Activated CD4-positive, alpha-beta T cell treated with anti-CD3 and anti-CD28 coated beads for 36 hours (primary cell): ENCODE results near the gene SIX5. TPM values are rescaled to one million over a fixed set of nuclear protein-coding genes. Genes with fewer than 3 reads are reported as not detected.
"Not testable (repeated sequence)": the region's sequence is repeated elsewhere in the genome, so short reads cannot be mapped to it uniquely, and the experiment has no call there.

Source experiments
- ATAC-seq: fragments of 200-7000 bp; cut with Tn5 transposase; one replicate; pipeline ENCODE4 v1.10.0; 2021; ENCODE audit warnings: mild to moderate bottlenecking, moderate library complexity
- CTCF ChIA-PET: fragments of 350-600 bp; sonication (Branson Sonifier 250); formaldehyde crosslinking; loops from one replicate; lab custom pipeline; 2021; ENCODE audit warnings: antibody characterized with exemption; lab: Charles Lee
- POLR2A ChIA-PET: fragments of 350-600 bp; sonication (Branson Sonifier 250); formaldehyde crosslinking; loops from one replicate; lab custom pipeline; 2021; ENCODE audit warnings: antibody characterized with exemption, inconsistent platforms; lab: Charles Lee
- DNase-seq: peaks from one replicate; pipeline ENCODE4 v3.0.0-alpha.2; 2020
- H3K27ac Mint-ChIP-seq: one replicate; pipeline ENCODE4 v1.8.0; 2021; ENCODE audit warnings: mixed read lengths
- H3K27me3 Mint-ChIP-seq: one replicate; pipeline ENCODE4 v1.8.0; 2021; ENCODE audit warnings: mixed read lengths
- H3K36me3 Mint-ChIP-seq: one replicate; pipeline ENCODE4 v1.8.0; 2021; ENCODE audit warnings: low read depth, mixed read lengths
- H3K4me1 Mint-ChIP-seq: one replicate; pipeline ENCODE4 v1.8.0; 2021; ENCODE audit warnings: mixed read lengths
- H3K4me3 Mint-ChIP-seq: one replicate; pipeline ENCODE4 v1.8.0; 2021; ENCODE audit warnings: mild to moderate bottlenecking, moderate library complexity, mixed read lengths
- H3K9me3 Mint-ChIP-seq: one replicate; pipeline ENCODE4 v1.8.0; 2021; ENCODE audit warnings: low read depth, mixed read lengths
- intact Hi-C, 2 experiments: fragments of 100-400 bp; cut with DNase I in 1 of 2; cut with micrococcal nuclease in 1 of 2; formaldehyde crosslinking; loops; one replicate each; pipeline versions ENCODE4 v1.14.2 to v1.15.1; 2022 to 2024; cut with DNase I, micrococcal nuclease
- total RNA-seq, 2 experiments: library from RNA; stranded (reverse); gene quantifications; one replicate each; pipeline ENCODE4 v1.2.3, GENCODE V29; 2021

Gene SIX5
- total RNA-seq, 2 experiments from 2014 or later, result 2.0 to 2.2 TPM

DNA sequence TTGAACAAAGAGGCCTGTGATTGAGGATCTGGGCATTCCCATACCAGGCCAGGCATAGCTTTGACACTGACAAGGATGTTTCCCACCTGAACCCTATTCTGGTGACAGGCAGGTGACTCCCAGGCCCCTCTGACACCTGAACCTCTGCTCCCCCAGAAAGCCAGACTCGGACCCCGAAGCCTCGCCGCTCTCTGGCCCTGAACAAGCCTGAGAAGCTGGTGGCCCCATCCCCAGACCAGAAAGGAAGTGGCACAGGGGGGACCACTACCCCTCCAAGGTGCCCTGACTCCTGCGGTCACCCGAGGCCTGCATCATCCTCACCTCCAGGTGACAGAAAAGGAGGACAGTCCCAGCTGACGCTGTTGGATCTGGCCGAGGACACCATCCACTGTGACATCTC is 14.7 kb downstream of the SIX5 start:
- Mint-ChIP-seq H3K27ac (no peak overlapping the region), H3K9me3 (no peaks in the 10 kb centered on the region), H3K36me3 (no peaks in the 10 kb centered on the region), H3K27me3 (no peaks in the 10 kb centered on the region), H3K4me3 (no peak overlapping the region), H3K4me1 (no peaks in the 10 kb centered on the region)
- ChIA-PET POLR2A (no interaction called here), CTCF (interaction anchor here (1.0 kb wide), 1 partner anchor 10 kb away, joined by 3 read pairs; no protein-coding TSS in a partner anchor)
- ATAC-seq (no peak), DNase-seq (no peak)
- intact Hi-C loops, result no loop called here

GRCh38 chr19:45753548-45753947 is 15.5 kb downstream of the SIX5 start:
- no peaks in the 10 kb centered on the region for H3K9me3 Mint-ChIP-seq

DNA sequence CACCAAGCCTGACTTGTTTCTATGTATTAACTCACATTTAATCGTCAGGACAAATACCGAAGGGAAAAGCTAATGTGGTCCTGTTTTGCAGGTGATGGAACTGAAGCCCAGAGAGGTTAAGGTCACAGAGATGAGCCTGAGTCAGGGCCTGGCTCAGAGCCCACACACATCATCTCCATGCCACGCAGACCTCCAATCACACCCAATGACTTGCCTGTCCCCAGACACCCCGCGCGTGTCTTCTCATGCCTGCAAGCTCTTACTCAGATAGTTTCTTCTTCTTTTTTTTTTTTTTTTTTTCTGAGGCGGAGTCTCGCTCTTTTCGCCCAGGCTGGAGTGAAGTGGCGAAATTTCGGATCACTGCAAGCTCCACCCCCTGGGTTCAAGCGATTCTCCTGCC is 16.4 kb downstream of the SIX5 start:
- no peak for DNase-seq
- intact Hi-C loops, result no loop called here
- ChIA-PET CTCF (interaction anchor here (1.0 to 1.5 kb wide), 4 partner anchors 16 to 60 kb away, joined by 3 to 5 read pairs (median 4); partner anchors contain the start of genes QPCTL and SIX5), POLR2A (interaction anchor here (0.6 kb wide), 1 partner anchor 216 kb away, joined by 3 read pairs; no protein-coding TSS in a partner anchor)
- ATAC-seq, result no peak
- Mint-ChIP-seq H3K4me1 (no peaks in the 10 kb centered on the region), H3K27ac (no peak overlapping the region), H3K4me3 (no peak overlapping the region), H3K9me3 (no peaks in the 10 kb centered on the region), H3K36me3 (no peaks in the 10 kb centered on the region), H3K27me3 (no peaks in the 10 kb centered on the region)

More at GRCh38 chr19:45753548-45753947, 15.5 kb downstream of the SIX5 start:
- H3K36me3 Mint-ChIP-seq, result no peaks in the 10 kb centered on the region
- intact Hi-C loops, result no loop called here
- DNase-seq (no peak), ATAC-seq (no peak)
- POLR2A ChIA-PET, result no interaction called here
- CTCF ChIA-PET, result interaction anchor here (1.0 to 1.5 kb wide), 2 partner anchors 9 to 15 kb away, joined by 3 to 4 read pairs; partner anchors contain the start of gene SIX5
- H3K4me1 Mint-ChIP-seq, result no peaks in the 10 kb centered on the region
- no peaks in the 10 kb centered on the region for H3K27me3 Mint-ChIP-seq
- no peak overlapping the region for H3K27ac Mint-ChIP-seq
- H3K4me3 Mint-ChIP-seq, result no peak overlapping the region

DNA sequence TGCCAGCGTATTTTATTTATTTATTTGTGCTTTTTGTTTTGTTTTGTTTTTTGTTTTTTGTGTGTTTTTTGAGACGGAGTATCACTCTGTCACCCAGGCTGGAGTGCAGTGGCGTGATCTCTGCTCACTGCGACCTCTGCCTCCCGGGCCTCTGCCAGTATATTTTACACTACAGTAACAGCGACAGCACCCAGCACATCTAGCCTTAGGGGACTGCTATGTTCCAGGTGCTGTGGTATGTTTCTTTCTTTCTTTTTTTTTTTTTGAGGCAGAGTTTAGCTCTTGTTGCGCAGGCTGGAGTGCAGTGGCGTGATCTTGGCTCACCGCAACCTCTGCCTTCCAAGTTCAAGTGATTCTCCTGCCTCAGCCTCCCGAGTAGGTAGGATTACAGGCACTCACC is 17.6 kb downstream of the SIX5 start:
- H3K4me1 Mint-ChIP-seq, H3K27ac Mint-ChIP-seq, ATAC-seq: not testable (repeated sequence)

DNA sequence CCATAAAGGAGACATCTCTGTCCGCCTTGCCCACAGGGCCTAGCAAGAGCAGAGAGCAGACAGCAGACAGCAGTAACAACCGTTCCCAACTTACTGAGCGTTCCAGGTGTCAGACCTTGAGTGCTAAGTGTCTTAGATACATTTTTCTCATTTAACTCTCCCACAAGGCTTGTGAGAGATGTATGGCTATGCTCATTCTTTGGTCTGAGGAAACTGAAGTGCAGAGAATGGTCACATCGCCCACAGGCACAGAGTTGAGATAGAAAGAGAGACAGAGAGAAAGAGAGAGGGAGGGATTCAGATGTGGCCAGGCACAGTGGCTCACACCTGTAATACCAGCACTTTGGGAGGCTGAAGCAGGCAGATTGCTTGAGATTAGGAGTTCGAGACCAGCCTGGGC is 21.5 kb downstream of the SIX5 start:
- no peaks in the 10 kb centered on the region for H3K9me3 Mint-ChIP-seq
- no peak overlapping the region for H3K4me3 Mint-ChIP-seq
- intact Hi-C loops, result no loop called here
- H3K4me1 Mint-ChIP-seq, result no peaks in the 10 kb centered on the region
- ChIA-PET CTCF (interaction anchor here (0.7 kb wide), 1 partner anchor 444 kb away, joined by 3 read pairs; no protein-coding TSS in a partner anchor), POLR2A (no interaction called here)
- no peak for ATAC-seq
- H3K36me3 Mint-ChIP-seq, result no peaks in the 10 kb centered on the region
- H3K27ac Mint-ChIP-seq, result no peak overlapping the region
- H3K27me3 Mint-ChIP-seq, result peaks cover 8% of the 10 kb centered on the region
- DNase-seq, result no peak

More for the DNA sequence above, 17.6 kb downstream of the SIX5 start:
- H3K9me3 Mint-ChIP-seq, H3K27me3 Mint-ChIP-seq, H3K36me3 Mint-ChIP-seq, intact Hi-C loops, H3K4me3 Mint-ChIP-seq, DNase-seq, POLR2A ChIA-PET: not testable (repeated sequence)
- CTCF ChIA-PET, result interaction anchor here (1.0 to 1.3 kb wide), 3 partner anchors 15 to 736 kb away, joined by 3 to 5 read pairs (median 3); partner anchors contain the start of gene QPCTL

- intact Hi-C loops, result no loop called here
- ATAC-seq (no peak), DNase-seq (no peak)
- Mint-ChIP-seq H3K27ac (no peak overlapping the region), H3K27me3 (peaks cover 8% of the 10 kb centered on the region), H3K9me3 (no peaks in the 10 kb centered on the region), H3K4me1 (no peaks in the 10 kb centered on the region), H3K4me3 (no peak overlapping the region), H3K36me3 (no peaks in the 10 kb centered on the region)
- POLR2A ChIA-PET, result no interaction called here
- CTCF ChIA-PET, result interaction anchor here (0.7 kb wide), 1 partner anchor 445 kb away, joined by 3 read pairs; no protein-coding TSS in a partner anchor
Measured at GRCh38 chr19:45746866-45747265, 22.2 kb downstream of the SIX5 start.

DNA sequence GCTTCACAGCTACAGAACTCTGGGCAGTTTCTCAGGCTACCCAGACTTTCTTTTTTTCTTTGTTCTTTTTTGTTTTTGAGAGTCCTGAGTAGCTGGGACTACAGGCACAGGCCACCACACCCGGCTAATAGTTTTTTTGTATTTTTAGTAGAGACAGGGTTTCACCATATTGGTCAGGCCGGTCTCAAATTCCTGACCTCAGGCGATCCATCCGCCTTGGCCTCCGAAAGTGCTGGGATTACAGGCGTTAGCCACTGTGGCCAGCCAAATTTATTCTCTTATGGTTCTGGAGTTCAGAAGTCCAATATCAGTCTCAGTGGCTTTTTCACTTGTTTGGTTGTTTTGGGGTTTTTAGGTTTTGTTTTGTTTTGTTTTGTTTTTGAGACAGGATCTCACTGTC is 23.4 kb downstream of the SIX5 start:
- Mint-ChIP-seq H3K36me3 (no peaks in the 10 kb centered on the region), H3K27me3 (peaks cover 8% of the 10 kb centered on the region), H3K4me3 (no peak overlapping the region), H3K27ac (no peak overlapping the region), H3K9me3 (no peaks in the 10 kb centered on the region), H3K4me1 (no peaks in the 10 kb centered on the region)
- ChIA-PET CTCF (interaction anchor here (0.6 to 0.7 kb wide), 2 partner anchors 216 to 265 kb away, joined by 3 to 4 read pairs; no protein-coding TSS in a partner anchor), POLR2A (no interaction called here)
- DNase-seq, result no peak
- ATAC-seq, result no peak
- intact Hi-C loops, result no loop called here

GRCh38 chr19:45742969-45743368 is 26.1 kb downstream of the SIX5 start:
- CTCF ChIA-PET, result interaction anchor here (0.9 to 1.6 kb wide), 2 partner anchors 26 to 120 kb away, joined by 3 to 5 read pairs; partner anchors contain the start of gene SIX5
- H3K4me3 Mint-ChIP-seq, result no peak overlapping the region

DNA sequence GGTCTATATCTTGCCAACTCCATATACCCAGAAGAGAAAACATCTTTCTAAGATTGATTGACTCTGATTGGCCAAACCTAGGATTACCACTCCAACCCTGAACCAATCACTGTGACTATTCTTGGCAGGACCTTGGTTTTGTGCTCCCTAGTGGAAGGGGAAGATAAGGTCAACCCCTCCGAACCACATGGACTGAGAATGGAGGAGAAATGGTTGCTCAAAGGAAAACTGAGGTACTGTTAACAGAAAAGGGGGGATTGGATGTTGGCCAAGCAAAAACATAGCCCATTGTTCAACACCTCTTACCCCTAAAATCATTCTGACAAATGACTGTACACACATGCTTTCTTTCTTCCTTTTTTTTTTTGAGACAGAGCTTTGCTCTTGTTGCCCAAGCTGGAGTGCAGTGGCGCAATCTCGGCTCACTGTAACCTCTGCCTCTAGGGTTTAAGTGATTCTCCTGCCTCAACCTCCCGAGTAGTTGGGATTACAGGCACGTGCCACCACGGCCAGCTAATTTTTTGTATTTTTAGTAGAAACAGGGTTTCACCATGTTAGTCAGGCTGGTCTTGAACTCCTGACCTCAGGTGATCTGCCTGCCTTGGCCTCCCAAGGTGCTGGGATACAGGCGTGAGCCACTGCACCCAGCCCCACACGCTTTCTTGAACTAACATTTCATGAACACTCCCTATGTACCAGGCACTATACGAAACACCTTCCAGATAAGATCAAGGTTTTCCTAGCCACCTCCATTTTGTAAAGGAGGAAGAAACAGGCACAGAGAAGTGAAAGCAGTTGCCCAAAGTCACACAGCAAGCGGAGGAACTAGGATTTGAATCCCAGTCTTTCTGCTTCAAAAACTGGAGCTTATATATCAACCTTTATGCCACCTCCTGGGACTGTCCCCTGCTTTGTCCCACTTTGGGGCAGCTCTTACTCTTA is 29.3 kb downstream of the SIX5 start:
- Mint-ChIP-seq H3K4me3 (no peak overlapping the region), H3K36me3 (no peaks in the 10 kb centered on the region), H3K9me3 (no peaks in the 10 kb centered on the region), H3K4me1 (no peaks in the 10 kb centered on the region), H3K27ac (no peak overlapping the region), H3K27me3 (peaks cover 4% of the 10 kb centered on the region)
- DNase-seq (no peak), ATAC-seq (no peak)
- POLR2A ChIA-PET, result no interaction called here
- CTCF ChIA-PET, result interaction anchor here (1.5 kb wide), 1 partner anchor 9 kb away, joined by 8 read pairs; the partner anchor contains the start of gene FBXO46
- intact Hi-C loops, result no loop called here

More at GRCh38 chr19:45742969-45743368, 26.1 kb downstream of the SIX5 start:
- Mint-ChIP-seq H3K27ac (no peak overlapping the region), H3K36me3 (no peaks in the 10 kb centered on the region), H3K9me3 (no peaks in the 10 kb centered on the region), H3K27me3 (peaks cover 10% of the 10 kb centered on the region), H3K4me1 (no peaks in the 10 kb centered on the region)
- no peak for ATAC-seq
- no peak for DNase-seq
- intact Hi-C loops, result no loop called here
- POLR2A ChIA-PET, result no interaction called here

DNA sequence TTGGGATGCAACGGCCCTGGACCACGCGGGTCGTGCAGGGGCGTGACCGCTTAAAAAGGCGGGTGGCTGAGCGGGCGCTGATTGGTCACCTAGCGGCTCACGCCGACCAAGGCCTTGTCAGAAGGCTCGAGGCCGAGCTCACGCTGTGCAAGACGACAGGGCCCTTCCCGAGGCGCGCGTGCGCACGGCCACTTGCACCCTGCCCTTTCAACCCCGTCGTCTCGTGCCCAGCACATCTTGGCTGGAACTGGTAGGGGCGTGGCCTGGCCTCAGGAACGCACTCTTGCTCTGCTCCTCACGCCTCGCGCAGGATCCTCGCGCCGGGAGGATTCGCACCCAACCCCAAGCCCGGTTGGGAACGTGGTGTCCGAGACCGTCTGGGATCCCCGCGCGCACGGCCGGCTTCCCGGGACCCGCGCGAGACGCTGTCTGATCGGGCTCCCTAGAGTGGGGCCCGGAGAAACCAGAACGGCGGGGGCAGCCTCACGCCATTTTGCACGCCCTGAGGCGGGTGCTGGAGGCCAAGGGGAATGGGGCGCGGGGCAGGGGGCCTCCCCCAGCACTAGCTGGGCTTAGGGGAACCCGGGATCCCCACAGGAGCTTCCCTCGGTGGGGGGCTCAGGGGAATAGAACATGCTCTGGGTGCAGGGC is 35.8 kb downstream of the SIX5 start, which contains the start of gene MEIOSIN:
MEIOSIN (plus strand) TSS at position 280 of the 651 bp plus-strand sequence. CDS start 1,938 bp downstream, outside the sequence.
- CTCF ChIA-PET, result interaction anchor here (0.6 to 1.1 kb wide), 2 partner anchors 255 to 673 kb away, joined by 3 to 4 read pairs; no protein-coding TSS in a partner anchor
- no peak within 1 kb of the TSS for H3K27ac Mint-ChIP-seq
- no peaks in the 10 kb centered on the region for H3K9me3 Mint-ChIP-seq
- POLR2A ChIA-PET, result interaction anchor here (0.7 kb wide), 1 partner anchor 121 kb away, joined by 3 read pairs; no protein-coding TSS in a partner anchor
- DNase-seq (no peak), ATAC-seq (no peak)
- intact Hi-C loops, result no loop called here
- peaks cover 17% of the 10 kb centered on the region for H3K4me1 Mint-ChIP-seq
- no peak within 1 kb of the TSS for H3K4me3 Mint-ChIP-seq
- peaks cover 8% of the 10 kb centered on the region for H3K36me3 Mint-ChIP-seq
- peaks cover 2% of the 10 kb centered on the region for H3K27me3 Mint-ChIP-seq
